Left ventricle myocardium inferior (tissue), 1 donor: ENCODE data around the gene LRRN2. TPM values are rescaled to one million over a fixed set of nuclear protein-coding genes. Genes with fewer than 3 reads are reported as not detected.

Experiments used
- DNase-seq: peaks from one replicate; pipeline ENCODE4 v3.0.0-alpha.2; 2020
- H3K27ac ChIP-seq: fragments of 200-600 bp; replicated peaks from 2 replicates; pipeline ENCODE4 v1.8.0; 2021
- H3K27me3 ChIP-seq: fragments of 200-600 bp; 2 replicates; pipeline ENCODE4 v1.8.0; 2021; ENCODE audit warnings: low read depth
- H3K36me3 ChIP-seq: fragments of 200-600 bp; 2 replicates; pipeline ENCODE4 v1.8.0; 2021
- H3K4me1 ChIP-seq: fragments of 200-600 bp; 2 replicates; pipeline ENCODE4 v1.8.0; 2021
- H3K4me3 ChIP-seq: fragments of 200-600 bp; 2 replicates; pipeline ENCODE4 v1.8.0; 2021; ENCODE audit warnings: mild to moderate bottlenecking, moderate library complexity
- H3K9me3 ChIP-seq: fragments of 200-600 bp; replicated peaks from 2 replicates; pipeline ENCODE4 v1.8.0; 2021
- CTCF ChIP-seq: fragments of 200-600 bp; IDR thresholded peaks from 2 replicates; pipeline ENCODE4 v1.8.0; 2021; ENCODE audit warnings: antibody characterized with exemption, mild to moderate bottlenecking, borderline replicate concordance
- intact Hi-C: fragments of 100-400 bp; cut with micrococcal nuclease; formaldehyde crosslinking; loops from one replicate; pipeline ENCODE4 v1.11.0; 2022
- total RNA-seq: library from RNA; stranded (reverse); fragmentation: NEBNext Ultra II Directional; extraction: Animal tissue kit (Norgen Biotek cat#: 25700); gene quantifications from one replicate; pipeline ENCODE4 v1.2.1, GENCODE V29; 2021
- donor health status: DM: no; HTN: yes; CAD: no; lungs with severe emphysema.

Gene LRRN2
- total RNA-seq, 1 donor from 2014 or later: 1.4 TPM

GRCh38 chr1:204587621-204588020 is 97.9 kb downstream of the LRRN2 start:
- intact Hi-C loops: no loop called here
- no peak for DNase-seq
- H3K27me3 ChIP-seq: peaks cover 17% of the 10 kb centered on the region
- no peak overlapping the region for H3K27ac ChIP-seq
- H3K4me1 ChIP-seq: peaks cover 4% of the 10 kb centered on the region
- no peaks in the 10 kb centered on the region for H3K9me3 ChIP-seq
- no peak overlapping the region for H3K4me3 ChIP-seq
- H3K36me3 ChIP-seq: no peaks in the 10 kb centered on the region
- TF ChIP-seq CTCF: no peak

- intact Hi-C loops: no loop called here
- no peak overlapping the region for H3K27ac ChIP-seq
- H3K4me1 ChIP-seq: peaks cover 4% of the 10 kb centered on the region
- no peak for DNase-seq
- H3K9me3 ChIP-seq: no peaks in the 10 kb centered on the region
- no peak overlapping the region for H3K4me3 ChIP-seq
- H3K36me3 ChIP-seq: no peaks in the 10 kb centered on the region
- no peak for TF ChIP-seq CTCF
- H3K27me3 ChIP-seq: peaks cover 7% of the 10 kb centered on the region
Measured at GRCh38 chr1:204584699-204585372, 100.7 kb downstream of the LRRN2 start.

GRCh38 chr1:204583909-204584632 is 101.5 kb downstream of the LRRN2 start:
- no peak for TF ChIP-seq CTCF
- peak; percentile 77 for DNase-seq
- intact Hi-C loops: no loop called here

GRCh38 chr1:204581759-204582158 is 103.8 kb downstream of the LRRN2 start:
- Histone ChIP-seq H3K36me3 (no peaks in the 10 kb centered on the region), H3K4me3 (no peak overlapping the region), H3K9me3 (no peaks in the 10 kb centered on the region), H3K27me3 (no peaks in the 10 kb centered on the region), H3K27ac (no peak overlapping the region), H3K4me1 (peaks cover 13% of the 10 kb centered on the region)
- TF ChIP-seq CTCF: no peak
- intact Hi-C loops: no loop called here
- DNase-seq: no peak

More at GRCh38 chr1:204583909-204584632, 101.5 kb downstream of the LRRN2 start:
- Histone ChIP-seq H3K27me3 (no peaks in the 10 kb centered on the region), H3K4me1 (peaks cover 4% of the 10 kb centered on the region), H3K36me3 (no peaks in the 10 kb centered on the region), H3K27ac (no peak overlapping the region), H3K9me3 (no peaks in the 10 kb centered on the region), H3K4me3 (no peak overlapping the region)

- Histone ChIP-seq H3K27me3 (no peaks in the 10 kb centered on the region), H3K36me3 (no peaks in the 10 kb centered on the region), H3K4me1 (peaks cover 13% of the 10 kb centered on the region), H3K9me3 (no peaks in the 10 kb centered on the region), H3K27ac (no peak overlapping the region), H3K4me3 (no peak overlapping the region)
- no peak for TF ChIP-seq CTCF
- no peak for DNase-seq
- intact Hi-C loops: no loop called here
Measured at GRCh38 chr1:204580862-204581261, 104.7 kb downstream of the LRRN2 start.
